Measurements from ENCODE around the gene EEF2.
"Not testable (repeated sequence)": the region's sequence is repeated elsewhere in the genome, so short reads cannot be mapped to it uniquely, and the experiment has no call there.

EEF2 gene

DNA sequence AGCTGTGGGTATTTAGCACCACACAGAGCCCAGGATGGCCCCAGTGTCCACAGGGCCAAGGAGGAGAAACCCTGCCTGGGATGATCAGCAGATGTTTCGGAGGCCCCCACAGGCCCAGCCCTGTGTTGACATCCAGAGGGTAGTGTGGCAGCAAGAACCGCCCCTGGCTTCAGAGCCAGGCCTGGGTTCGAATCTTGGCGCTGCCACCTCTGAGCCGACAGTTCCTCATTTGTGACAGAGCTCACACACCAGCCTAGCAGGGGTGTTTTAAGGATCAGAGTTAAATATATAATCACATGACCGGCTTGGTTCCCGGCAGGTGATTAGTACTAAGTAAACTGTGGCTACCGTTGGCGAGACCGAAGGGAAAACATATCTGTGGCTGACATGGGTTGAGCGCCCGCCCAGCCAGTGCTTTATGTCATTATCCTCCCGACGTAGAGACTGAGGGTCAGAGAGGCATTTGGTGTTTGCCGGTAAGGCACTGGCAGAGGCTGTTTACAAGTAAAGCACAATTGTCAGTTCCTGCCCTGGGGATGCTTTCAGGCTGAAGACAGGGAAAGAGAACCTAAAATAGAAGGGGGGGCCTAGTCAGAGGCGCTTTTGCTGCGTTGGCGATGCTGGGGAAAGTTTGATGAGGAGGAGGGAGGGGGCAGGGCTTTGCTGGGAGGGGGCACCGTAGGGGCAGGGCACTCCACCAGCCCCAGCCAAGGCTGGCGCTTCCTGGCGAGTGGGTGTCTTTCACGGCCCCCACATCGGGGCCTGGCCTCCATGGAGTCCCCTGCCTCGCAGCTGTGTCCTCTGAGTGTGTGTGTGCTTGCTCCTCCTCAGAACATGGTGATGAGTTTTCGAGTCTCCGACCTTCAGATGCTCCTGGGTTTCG, 27.1 kb upstream of the EEF2 start:
- no peaks in the 10 kb centered on the region for H3K27me3 ChIP-seq
- H3K4me3 ChIP-seq (ENCODE audit: low read depth, low read length) = no peak overlapping the region
- peaks cover 17% of the 10 kb centered on the region for H3K4me1 ChIP-seq
- TF ChIP-seq, protein P1, sequence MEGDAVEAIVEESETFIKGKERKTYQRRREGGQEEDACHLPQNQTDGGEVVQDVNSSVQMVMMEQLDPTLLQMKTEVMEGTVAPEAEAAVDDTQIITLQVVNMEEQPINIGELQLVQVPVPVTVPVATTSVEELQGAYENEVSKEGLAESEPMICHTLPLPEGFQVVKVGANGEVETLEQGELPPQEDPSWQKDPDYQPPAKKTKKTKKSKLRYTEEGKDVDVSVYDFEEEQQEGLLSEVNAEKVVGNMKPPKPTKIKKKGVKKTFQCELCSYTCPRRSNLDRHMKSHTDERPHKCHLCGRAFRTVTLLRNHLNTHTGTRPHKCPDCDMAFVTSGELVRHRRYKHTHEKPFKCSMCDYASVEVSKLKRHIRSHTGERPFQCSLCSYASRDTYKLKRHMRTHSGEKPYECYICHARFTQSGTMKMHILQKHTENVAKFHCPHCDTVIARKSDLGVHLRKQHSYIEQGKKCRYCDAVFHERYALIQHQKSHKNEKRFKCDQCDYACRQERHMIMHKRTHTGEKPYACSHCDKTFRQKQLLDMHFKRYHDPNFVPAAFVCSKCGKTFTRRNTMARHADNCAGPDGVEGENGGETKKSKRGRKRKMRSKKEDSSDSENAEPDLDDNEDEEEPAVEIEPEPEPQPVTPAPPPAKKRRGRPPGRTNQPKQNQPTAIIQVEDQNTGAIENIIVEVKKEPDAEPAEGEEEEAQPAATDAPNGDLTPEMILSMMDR (IDR thresholded peaks at IDR 0.05; ENCODE audit: low read depth, low read length) = no peak
- H3K9me3 ChIP-seq = no peaks in the 10 kb centered on the region
- DNase-seq = no peak
- H3K36me3 ChIP-seq = peaks cover 28% of the 10 kb centered on the region

DNA sequence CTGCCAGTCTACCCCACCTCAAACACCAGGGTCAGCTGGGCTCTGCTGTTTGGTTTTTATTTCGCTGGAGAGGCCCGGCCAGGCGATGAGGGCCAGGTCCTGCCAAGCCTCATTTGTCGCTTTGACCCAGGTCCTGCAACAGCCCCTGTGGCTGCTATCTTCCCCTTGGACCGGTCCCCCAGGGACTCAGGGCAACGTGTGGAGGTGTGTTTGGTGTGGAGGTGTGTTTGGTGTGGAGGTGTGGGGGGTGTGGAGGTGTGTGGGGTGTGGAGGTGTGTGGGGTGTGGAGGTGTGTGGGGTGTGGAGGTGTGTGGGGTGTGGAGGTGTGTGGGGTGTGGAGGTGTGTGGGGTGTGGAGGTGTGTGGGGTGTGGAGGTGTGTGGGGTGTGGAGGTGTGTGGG, 26.2 kb upstream of the EEF2 start:
- H3K27me3 ChIP-seq; H3K9me3 ChIP-seq; DNase-seq; H3K4me3 ChIP-seq (ENCODE audit: low read depth, low read length): not testable (repeated sequence)
- Histone ChIP-seq H3K4me1 (peaks cover 17% of the 10 kb centered on the region), H3K36me3 (peaks cover 24% of the 10 kb centered on the region)

DNA sequence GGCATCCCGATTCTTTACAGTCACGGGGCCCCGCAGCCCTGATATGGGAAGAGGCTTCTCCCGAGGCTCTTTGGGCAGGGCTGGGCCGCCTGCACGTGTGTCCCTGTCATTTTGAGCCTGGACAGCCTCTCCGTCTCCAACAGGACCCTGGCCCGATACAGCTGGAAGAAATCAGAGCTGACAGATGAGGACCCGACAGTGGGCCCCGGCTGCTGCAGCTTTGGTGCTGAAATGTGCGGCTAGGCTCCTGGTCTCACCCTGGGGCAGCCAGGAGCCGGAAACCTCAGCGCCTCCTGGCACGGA, 25.5 kb upstream of the EEF2 start:
- H3K4me3 ChIP-seq (ENCODE audit: low read depth, low read length) = no peak overlapping the region
- TF ChIP-seq, protein P1 (IDR thresholded peaks at IDR 0.05; ENCODE audit: low read depth, low read length) = no peak
- H3K4me1 ChIP-seq = peaks cover 12% of the 10 kb centered on the region
- H3K9me3 ChIP-seq = no peaks in the 10 kb centered on the region
- H3K36me3 ChIP-seq = peaks cover 18% of the 10 kb centered on the region
- no peaks in the 10 kb centered on the region for H3K27me3 ChIP-seq
- no peak for DNase-seq

DNA sequence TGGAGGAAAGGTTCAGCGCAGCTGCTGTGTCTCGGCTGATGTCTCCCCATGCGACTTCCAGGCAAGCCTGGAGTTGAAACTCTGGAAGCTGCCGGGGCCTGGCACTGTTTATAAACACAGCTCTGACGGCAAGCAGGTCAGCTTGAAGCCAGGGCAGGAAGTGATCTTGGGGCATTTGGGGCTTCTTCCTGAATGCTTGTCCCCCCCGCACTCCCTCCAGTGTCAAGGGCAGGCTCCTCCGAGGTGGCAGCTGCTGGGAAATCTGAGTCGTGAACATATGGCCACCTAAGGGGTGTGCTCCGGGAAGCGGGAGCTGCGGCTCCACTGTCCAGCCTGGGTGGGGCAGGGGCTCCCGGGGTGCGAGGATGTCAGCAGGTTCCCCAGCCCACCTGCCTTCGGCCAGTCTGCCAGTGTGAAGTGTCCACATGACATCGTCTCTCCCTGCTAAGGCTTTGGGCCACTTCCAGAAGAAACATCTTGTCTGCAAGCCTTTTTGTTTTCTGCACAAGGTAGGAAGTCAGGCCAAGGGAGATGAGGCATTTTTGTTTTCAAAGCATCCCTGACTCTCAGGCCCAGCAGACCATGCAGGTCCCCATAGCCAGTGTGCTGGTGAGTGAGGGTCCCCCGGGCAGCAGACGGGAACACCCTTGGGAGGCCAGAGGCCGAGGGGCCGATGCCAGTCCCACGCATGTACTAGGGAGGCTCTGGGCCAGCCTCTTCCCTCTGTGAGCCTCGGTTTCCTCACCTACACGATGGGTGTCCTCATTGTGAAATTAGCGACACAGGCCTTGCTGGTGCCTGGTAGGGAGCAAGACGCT, 24.9 kb upstream of the EEF2 start:
- TF ChIP-seq, protein P1 (IDR thresholded peaks at IDR 0.05; ENCODE audit: low read depth, low read length) = no peak
- peaks cover 12% of the 10 kb centered on the region for H3K4me1 ChIP-seq
- no peaks in the 10 kb centered on the region for H3K27me3 ChIP-seq
- DNase-seq = no peak
- H3K4me3 ChIP-seq (ENCODE audit: low read depth, low read length) = no peak overlapping the region
- H3K9me3 ChIP-seq = no peaks in the 10 kb centered on the region
- peaks cover 18% of the 10 kb centered on the region for H3K36me3 ChIP-seq

DNA sequence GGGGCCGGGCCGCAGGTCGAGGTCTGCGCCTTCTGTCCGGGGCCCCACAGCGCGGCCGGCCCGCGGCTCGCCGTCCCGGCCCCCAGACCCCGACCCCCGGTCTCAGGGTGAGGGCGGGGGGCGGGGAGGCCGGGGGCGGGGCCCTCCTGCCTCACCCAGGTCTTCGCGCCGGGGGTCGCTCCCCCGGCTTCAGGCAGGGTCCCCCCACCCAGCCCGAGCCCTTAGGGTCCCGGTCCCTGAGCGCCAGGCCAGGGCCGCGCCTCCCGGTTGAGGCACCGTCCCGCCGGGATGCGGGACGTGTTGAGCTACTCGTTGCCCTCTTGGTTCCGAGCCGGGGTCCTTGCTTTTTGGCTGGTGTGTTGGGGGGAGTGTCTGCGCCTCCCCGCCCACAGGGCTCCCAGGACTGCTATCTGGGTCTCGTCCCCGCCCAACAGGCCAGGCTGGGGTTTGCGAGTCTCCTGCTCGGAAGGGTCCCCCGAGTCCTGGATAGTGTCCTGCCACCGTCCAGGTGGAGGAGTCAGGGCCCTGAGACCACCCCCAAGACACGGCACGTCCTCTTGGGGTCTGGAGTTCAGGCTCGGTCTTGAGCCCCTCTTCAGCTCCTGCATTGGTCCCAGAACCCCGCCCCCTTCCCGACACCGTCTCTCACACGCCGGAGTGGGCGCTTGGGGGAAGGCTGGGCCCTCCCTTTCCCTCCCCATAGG, 22.7 kb upstream of the EEF2 start:
- Histone ChIP-seq H3K9me3 (no peaks in the 10 kb centered on the region), H3K27me3 (no peaks in the 10 kb centered on the region), H3K36me3 (peaks cover 3% of the 10 kb centered on the region), H3K4me3 (ENCODE audit: low read depth, low read length) (peak overlapping the region; percentile 91), H3K4me1 (peaks cover 6% of the 10 kb centered on the region; the same call in 1 of the 2 replicates)
- TF ChIP-seq, protein P1 (IDR thresholded peaks at IDR 0.05; ENCODE audit: low read depth, low read length) = no peak
- DNase-seq = no peak

DNA sequence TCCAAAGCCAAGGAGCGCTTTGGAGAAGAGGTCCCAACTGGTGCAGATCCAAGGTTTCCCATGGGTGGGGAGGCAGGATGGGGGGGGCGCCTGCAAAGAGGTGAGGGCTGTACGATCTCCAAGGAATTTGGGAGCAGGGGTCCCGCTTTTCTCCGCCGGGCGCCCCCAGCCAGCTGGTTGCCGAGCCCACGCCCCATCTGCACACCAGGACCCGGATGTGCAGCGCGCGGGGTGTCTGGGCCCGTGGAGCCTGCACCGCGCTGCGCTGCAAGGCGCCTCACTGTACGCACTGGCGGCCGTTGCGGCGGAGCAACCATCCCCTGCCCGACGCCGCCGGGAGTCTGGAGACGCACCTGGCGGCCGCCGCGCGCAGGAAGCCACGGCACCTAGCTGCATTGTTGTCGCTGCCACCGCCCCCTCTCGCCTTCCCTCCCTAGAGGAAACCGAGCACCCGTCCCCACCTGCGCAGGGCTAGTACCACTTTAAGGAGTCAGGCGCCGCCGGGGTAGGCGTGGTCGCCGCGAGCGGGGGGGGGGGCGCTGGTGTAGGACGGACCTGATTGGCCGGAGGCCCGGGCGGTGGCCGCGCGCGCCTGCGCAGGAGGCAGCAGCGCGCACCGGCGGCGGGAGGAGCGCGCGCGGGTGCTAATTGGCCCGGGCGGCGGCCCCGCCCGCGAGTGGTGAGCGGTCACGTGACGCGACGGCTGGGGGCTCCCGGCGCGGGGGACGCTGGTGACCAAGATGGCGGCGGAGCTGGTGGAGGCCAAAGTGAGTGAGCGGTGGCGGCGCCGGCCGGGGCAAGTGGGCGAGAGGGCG, 22.0 kb upstream of the EEF2 start, which contains the start of gene PIAS4:
Gene PIAS4 (plus strand): TSS at position 716 of the 815 bp plus-strand sequence. CDS start 25 bp downstream, at position 741.
- Histone ChIP-seq H3K9me3 (no peaks in the 10 kb centered on the region), H3K4me1 (peaks cover 6% of the 10 kb centered on the region; the same call in 1 of the 2 replicates), H3K27me3 (no peaks in the 10 kb centered on the region), H3K36me3 (0 out of 2 replicates have a peak, but pooled peaks cover 2% of the 10 kb centered on the region), H3K4me3 (ENCODE audit: low read depth, low read length) (peak within 1 kb of the TSS; percentile 91)
- TF ChIP-seq, protein P1 (IDR thresholded peaks at IDR 0.05; ENCODE audit: low read depth, low read length) = no peak
- DNase-seq = peak; percentile 96

DNA sequence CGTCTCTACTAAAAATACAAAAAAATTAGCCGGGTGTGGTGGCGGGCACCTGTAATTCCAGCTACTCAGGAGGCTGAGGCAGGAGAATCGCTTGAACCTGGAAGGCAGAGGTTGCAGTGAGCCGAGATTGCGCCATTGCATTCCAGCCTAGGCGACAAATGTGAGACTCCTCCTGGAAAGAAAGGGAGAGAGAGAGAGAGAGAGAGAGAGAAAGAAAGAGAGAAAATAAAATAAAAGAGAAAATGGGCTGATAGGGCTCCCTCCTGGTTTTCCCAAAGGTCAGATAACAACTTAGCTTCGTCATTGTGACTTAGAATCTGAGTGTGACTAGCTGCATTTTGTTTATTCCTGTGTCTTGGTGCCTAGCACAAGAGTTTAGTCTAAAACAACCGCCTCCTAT, 20.2 kb upstream of the EEF2 start:
- not testable (repeated sequence) for H3K27me3 ChIP-seq; DNase-seq; H3K4me3 ChIP-seq (ENCODE audit: low read depth, low read length); H3K4me1 ChIP-seq; H3K9me3 ChIP-seq; H3K36me3 ChIP-seq

DNA sequence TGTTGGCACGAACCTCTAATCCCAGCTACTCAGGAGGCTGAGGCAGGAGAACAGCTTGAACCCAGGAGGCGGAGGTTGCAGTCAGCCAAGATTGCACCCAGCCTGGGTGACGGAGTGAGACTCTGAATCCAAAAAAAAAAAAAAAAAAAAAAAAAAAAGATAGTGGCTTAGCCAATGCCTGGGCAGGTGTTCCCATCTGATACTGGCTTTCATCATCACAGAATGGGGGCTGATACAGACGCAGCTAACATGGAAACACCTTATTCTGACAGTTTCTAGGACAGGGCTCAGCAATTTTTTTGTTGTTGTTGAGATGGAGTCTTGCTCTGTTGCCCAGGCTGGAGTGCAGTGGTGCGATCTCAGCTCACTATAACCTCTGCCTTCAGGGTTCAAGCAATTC, 15.5 kb upstream of the EEF2 start:
- not testable (repeated sequence) for DNase-seq; H3K9me3 ChIP-seq; H3K4me3 ChIP-seq (ENCODE audit: low read depth, low read length); H3K27me3 ChIP-seq; H3K36me3 ChIP-seq; H3K4me1 ChIP-seq

Data from BE2C (cell line).